HepG2 (cell line): Measurements from ENCODE around the gene MISP3. TPM values are rescaled to one million over a fixed set of nuclear protein-coding genes. Genes with fewer than 3 reads are reported as not detected.

Experiments
- EHMT2 ChIP-seq: fragments of 200-600 bp; sonication (generic); IDR thresholded peaks from 2 replicates; pipeline ENCODE4 v1.7.0; 2017; ENCODE audit warnings: antibody characterized with exemption, low read depth, low read length, borderline replicate concordance
- FOXA3 ChIP-seq: IDR thresholded peaks from 2 replicates; pipeline ENCODE4 v1.6.1; 2016; ENCODE audit warnings: missing genetic modification reagents, missing compliant biosample characterization
- FOXM1 ChIP-seq: sonication (generic); formaldehyde crosslinking; IDR thresholded peaks from 2 replicates; pipeline ENCODE4 v1.5.0; 2020; ENCODE audit warnings: missing genetic modification reagents
- HNF1B ChIP-seq: sonication (generic); formaldehyde crosslinking; IDR thresholded peaks from 2 replicates; pipeline ENCODE4 v1.5.1; 2020; ENCODE audit warnings: mild to moderate bottlenecking, moderate library complexity, missing genetic modification reagents
- HOXD1 ChIP-seq: sonication (generic); formaldehyde crosslinking; IDR thresholded peaks from 2 replicates; pipeline ENCODE4 v1.5.0; 2020; ENCODE audit warnings: missing genetic modification reagents
- KLF15 ChIP-seq: sonication (generic); formaldehyde crosslinking; IDR thresholded peaks from 2 replicates; pipeline ENCODE4 v1.8.1; 2023; ENCODE audit warnings: borderline replicate concordance, mild to moderate bottlenecking, inconsistent platforms, missing genetic modification reagents, mixed read lengths
- MAF1 ChIP-seq: sonication (generic); formaldehyde crosslinking; IDR thresholded peaks from 2 replicates; pipeline ENCODE4 v1.5.0; 2020; ENCODE audit warnings: missing genetic modification reagents, borderline replicate concordance
- MED8 ChIP-seq: sonication (generic); formaldehyde crosslinking; IDR thresholded peaks from 2 replicates; pipeline ENCODE4 v1.8.1; 2023; ENCODE audit warnings: mild to moderate bottlenecking, missing genetic modification reagents; ENCODE audit not compliant: insufficient replicate concordance
- NFIC ChIP-seq: IDR thresholded peaks from 2 replicates; pipeline ENCODE4 v1.6.1; 2012; ENCODE audit warnings: mild to moderate bottlenecking, low read length, inconsistent platforms
- RFX5 ChIP-seq: IDR thresholded peaks from 2 replicates; pipeline ENCODE4 v1.6.1; 2011; ENCODE audit warnings: low read depth, low read length, improper control_type of control experiment
- SCMH1 ChIP-seq: sonication (generic); formaldehyde crosslinking; IDR thresholded peaks from 2 replicates; pipeline ENCODE4 v1.9.0; 2021; ENCODE audit warnings: missing genetic modification reagents, mild to moderate bottlenecking, borderline replicate concordance
- SKI ChIP-seq: fragments of 450-650 bp; IDR thresholded peaks from one replicate; pipeline ENCODE4 v1.6.1; 2018; ENCODE audit warnings: mild to moderate bottlenecking; ENCODE audit not compliant: partially characterized antibody
- WIZ ChIP-seq: sonication (generic); formaldehyde crosslinking; IDR thresholded peaks from 2 replicates; pipeline ENCODE4 v1.5.1; 2020; ENCODE audit warnings: mild to moderate bottlenecking, missing genetic modification reagents
- ZBTB40 ChIP-seq, 2 experiments: fragments of 450-650 bp in 1 of 2; sonication (generic) in 1 of 2; formaldehyde crosslinking in 1 of 2; IDR thresholded peaks; 2 replicates each; pipeline versions ENCODE4 v1.6.1 to v1.8.0; 2016 to 2022; ENCODE audit warnings: antibody characterized with exemption in 1 of 2, mild to moderate bottlenecking in 1 of 2, missing genetic modification reagents in 1 of 2
- ZFP37 ChIP-seq: sonication (generic); formaldehyde crosslinking; IDR thresholded peaks from 2 replicates; pipeline ENCODE4 v1.4.0; 2020; ENCODE audit warnings: missing genetic modification reagents, borderline replicate concordance
- ZNF567 ChIP-seq: sonication (generic); formaldehyde crosslinking; IDR thresholded peaks from 2 replicates; pipeline ENCODE4 v1.8.1; 2023; ENCODE audit warnings: mild to moderate bottlenecking, missing genetic modification reagents, borderline replicate concordance
- ZNF589 ChIP-seq: sonication (generic); formaldehyde crosslinking; conservative IDR thresholded peaks from 2 replicates; pipeline ENCODE4 v1.8.0; 2022; ENCODE audit warnings: mild to moderate bottlenecking, moderate library complexity, missing genetic modification reagents
- ZNF616 ChIP-seq: sonication (generic); formaldehyde crosslinking; IDR thresholded peaks from 2 replicates; pipeline ENCODE4 v1.5.0; 2020; ENCODE audit warnings: low read depth, mild to moderate bottlenecking, missing genetic modification reagents
- ZNF777 ChIP-seq: sonication (generic); formaldehyde crosslinking; IDR thresholded peaks from 2 replicates; pipeline ENCODE4 v1.4.0; 2020; ENCODE audit warnings: missing genetic modification reagents
- polyA plus RNA-seq, 8 experiments: library from polyadenylated mRNA; depleted of rRNA in 3 of 8; stranded (reverse) in 7 of 8; unstranded in 1 of 8; fragments of >200 nt; fragmentation: Illumina TruSeq in 4 of 8; extraction: Trizol in 4 of 8; gene quantifications; 2 replicates each; pipeline versions ENCODE4 v1.2.1 to v1.2.3, GENCODE V29; 2011 to 2016; ENCODE audit warnings: low read depth in 4 of 8, missing spikeins in 1 of 8, mixed read lengths in 1 of 8; ENCODE audit not compliant: insufficient read depth in 1 of 8
- total RNA-seq, 5 experiments: library from RNA; depleted of rRNA; stranded (reverse); fragments of >200 nt; fragmentation: Illumina TruSeq; extraction: Trizol; gene quantifications; 2 replicates each; pipeline ENCODE4 v1.2.3, GENCODE V29; 2016; ENCODE audit warnings: low read depth in 1 of 5

Gene MISP3
- total and polyA plus RNA-seq, 2 of the 13 experiments (the other 11 are each of a cell fraction or from before 2014, with no cell fraction given): 2.5 to 5.4 TPM

- TF ChIP-seq ZBTB40 (IDR thresholded peaks at IDR 0.05) (peak; percentile 77), ZBTB40 (CRISPR knock-in tag; IDR thresholded peaks at IDR 0.05) (peak; percentile 77), RFX5 (no peak), NFIC (no peak), ZNF777 (CRISPR knock-in tag) (no peak), MAF1 (CRISPR knock-in tag) (no peak), KLF15 (CRISPR knock-in tag) (peak; percentile 33; the same call in 1 of the 2 replicates), MED8 (no peak), FOXA3 (peak; percentile 72), HNF1B (CRISPR knock-in tag) (peak; percentile 68; the same call in 1 of the 2 replicates), ZNF616 (CRISPR knock-in tag) (no peak), SCMH1 (CRISPR knock-in tag) (no peak), WIZ (CRISPR knock-in tag) (0 out of 2 replicates have a peak, but pooled peaks have one; percentile 35), ZNF589 (CRISPR knock-in tag) (no peak), EHMT2 (no peak), ZNF567 (CRISPR knock-in tag) (no peak), FOXM1 (CRISPR knock-in tag) (no peak), HOXD1 (0 out of 2 replicates have a peak, but pooled peaks have one; percentile 1), SKI (peak; percentile 26), ZFP37 (CRISPR knock-in tag) (no peak)
These were observed 8.6 kb downstream of the MISP3 start (continued) for GRCh38 chr19:14080887-14081796.
